CD14-positive monocyte (primary cell): ENCODE data around the gene THSD7A. TPM values are rescaled to one million over a fixed set of nuclear protein-coding genes. Genes with fewer than 3 reads are reported as not detected.

Experiments used
- DNase-seq, 3 donors: peaks; one replicate each; pipeline ENCODE4 v3.0.0-alpha.2; 2011 to 2022
- H2AFZ ChIP-seq: 2 replicates; pipeline ENCODE4 v1.6.0; 2012; ENCODE audit warnings: mild to moderate bottlenecking, low read depth, low read length, inconsistent platforms; ENCODE audit not compliant: insufficient read depth, poor library complexity, severe bottlenecking
- H3K27ac ChIP-seq, 2 donors: 1 replicate in 1 of 2; 2 replicates in 1 of 2; pipeline ENCODE4 v1.5.1; 2012 to 2013; ENCODE audit warnings: low read length in 2 of 2, control low read depth in 1 of 2, inconsistent platforms in 1 of 2, low read depth in 1 of 2, mild to moderate bottlenecking in 1 of 2
- H3K27me3 ChIP-seq, 2 donors: one replicate each; pipeline versions ENCODE4 v1.6.0 to v1.6.1; 2011 to 2013; ENCODE audit warnings: low read length in 2 of 2; ENCODE audit not compliant: control insufficient read depth in 2 of 2, insufficient read depth in 2 of 2
- H3K36me3 ChIP-seq, 2 donors: replicated peaks in 1 of 2; 1 replicate in 1 of 2; 2 replicates in 1 of 2; pipeline versions ENCODE4 v1.5.1 to v1.6.1; 2012 to 2013; ENCODE audit warnings: low read length in 2 of 2, control low read depth in 1 of 2, inconsistent platforms in 1 of 2, mild to moderate bottlenecking in 1 of 2; ENCODE audit not compliant: insufficient read depth in 2 of 2, control insufficient read depth in 1 of 2
- H3K4me1 ChIP-seq, 2 donors: 1 replicate in 1 of 2; 2 replicates in 1 of 2; pipeline versions ENCODE4 v1.5.1 to v1.6.1; 2012 to 2013; ENCODE audit warnings: low read length in 2 of 2, control low read depth in 1 of 2, inconsistent platforms in 1 of 2, mild to moderate bottlenecking in 1 of 2, moderate library complexity in 1 of 2; ENCODE audit not compliant: insufficient read depth in 2 of 2, control insufficient read depth in 1 of 2
- H3K4me2 ChIP-seq: replicated peaks from 2 replicates; pipeline ENCODE3; 2012; ENCODE audit warnings: low read length, moderate library complexity, mild to moderate bottlenecking; ENCODE audit not compliant: poor library complexity, severe bottlenecking; ENCODE audit errors: extremely low read depth
- H3K4me3 ChIP-seq, 3 experiments: fragments of 200-600 bp in 1 of 3; sonication (generic) in 1 of 3; replicated peaks in 1 of 3; 1 replicate in 2 of 3; 2 replicates in 1 of 3; pipeline ENCODE4 v1.5.1; 2011 to 2013; ENCODE audit warnings: low read length in 3 of 3, mild to moderate bottlenecking in 3 of 3, control low read depth in 2 of 3, low read depth in 2 of 3, inconsistent platforms in 1 of 3, moderate library complexity in 1 of 3
- H3K79me2 ChIP-seq: 2 replicates; pipeline ENCODE4 v1.6.0; 2012; ENCODE audit warnings: mild to moderate bottlenecking, control low read depth, inconsistent platforms, low read length, moderate library complexity; ENCODE audit not compliant: insufficient read depth
- H3K9ac ChIP-seq: 2 replicates; pipeline ENCODE4 v1.6.0; 2017; ENCODE audit warnings: low read length, mild to moderate bottlenecking; ENCODE audit not compliant: insufficient read depth, poor library complexity, severe bottlenecking
- H3K9me3 ChIP-seq, 2 donors: replicated peaks in 1 of 2; 1 replicate in 1 of 2; 2 replicates in 1 of 2; pipeline versions ENCODE4 v1.5.1 to v1.6.1; 2012 to 2013; ENCODE audit warnings: low read length in 2 of 2, control low read depth in 1 of 2; ENCODE audit not compliant: control insufficient read depth in 1 of 2, insufficient read depth in 1 of 2
- H4K20me1 ChIP-seq: 2 replicates; pipeline ENCODE4 v1.6.0; 2012; ENCODE audit warnings: mild to moderate bottlenecking, low read length, control low read depth, moderate library complexity; ENCODE audit not compliant: insufficient read depth
- H3K27ac Mint-ChIP-seq, 7 donors: one replicate each; pipeline ENCODE4 v1.8.0; 2020; ENCODE audit warnings: mild to moderate bottlenecking in 7 of 7, mixed read lengths in 7 of 7, moderate library complexity in 6 of 7, inconsistent platforms in 2 of 7
- H3K27me3 Mint-ChIP-seq, 3 donors: one replicate each; pipeline ENCODE4 v1.8.0; 2021 to 2022; ENCODE audit warnings: low read depth in 3 of 3, mild to moderate bottlenecking in 3 of 3, mixed read lengths in 3 of 3, moderate library complexity in 3 of 3, inconsistent platforms in 1 of 3
- H3K36me3 Mint-ChIP-seq, 2 donors: one replicate each; pipeline ENCODE4 v1.8.0; 2020; ENCODE audit warnings: mixed read lengths in 2 of 2, inconsistent platforms in 1 of 2, mild to moderate bottlenecking in 1 of 2
- H3K4me1 Mint-ChIP-seq: one replicate; pipeline ENCODE4 v1.8.0; 2020; ENCODE audit warnings: mild to moderate bottlenecking, mixed read lengths
- H3K4me3 Mint-ChIP-seq, 2 donors: one replicate each; pipeline ENCODE4 v1.8.0; 2020; ENCODE audit warnings: mild to moderate bottlenecking in 2 of 2, mixed read lengths in 2 of 2, moderate library complexity in 1 of 2
- H3K9me3 Mint-ChIP-seq, 7 donors: one replicate each; pipeline ENCODE4 v1.8.0; 2020 to 2022; ENCODE audit warnings: mixed read lengths in 7 of 7, mild to moderate bottlenecking in 6 of 7, moderate library complexity in 6 of 7, inconsistent platforms in 2 of 7
- CTCF ChIP-seq: fragments of 200-600 bp; IDR thresholded peaks from one replicate; pipeline ENCODE4 v1.8.0; 2022; ENCODE audit warnings: antibody characterized with exemption, mild to moderate bottlenecking
- WGBS: methylation state at CpG from one replicate; pipeline ENCODE4 v1.1.5; 2013; ENCODE audit warnings: missing lambda C conversion rate; ENCODE audit not compliant: insufficient coverage; 5-methylcytosine and 5-hydroxymethylcytosine counted together
- intact Hi-C, 2 donors: fragments of 100-400 bp; cut with micrococcal nuclease; formaldehyde crosslinking; loops; one replicate each; pipeline versions ENCODE4 v1.15.0 to v1.15.1; 2023
- polyA plus RNA-seq, 3 donors: library from polyadenylated mRNA; depleted of rRNA in 1 of 3; unstranded in 2 of 3; stranded (reverse) in 1 of 3; fragments of 300-500 nt in 2 of 3; fragments of >200 nt in 1 of 3; fragmentation: Illumina TruSeq in 2 of 3; gene quantifications; 1 replicate in 2 of 3; 2 replicates in 1 of 3; pipeline ENCODE4 v1.2.3, GENCODE V29; 2012 to 2021

THSD7A gene
- polyA plus RNA-seq, 3 donors = under 0.01 TPM; not detected in 2

GRCh38 chr7:11471255-11471654 lies 360.7 kb downstream of the THSD7A start:
- H3K4me1 ChIP-seq = no peaks in the 10 kb centered on the region
- H3K27me3 ChIP-seq = no peaks in the 10 kb centered on the region
- no peak overlapping the region for H3K4me2 ChIP-seq
- no peaks in the 10 kb centered on the region for H3K79me2 ChIP-seq
- no peak overlapping the region for H3K27ac Mint-ChIP-seq
- no peaks in the 10 kb centered on the region for H3K9me3 ChIP-seq
- DNase-seq = no peak
- no peaks in the 10 kb centered on the region for H4K20me1 ChIP-seq
- H2AFZ ChIP-seq = no peak overlapping the region
- H3K4me3 ChIP-seq = no peak overlapping the region
- H3K36me3 Mint-ChIP-seq = no peaks in the 10 kb centered on the region
- no peak overlapping the region for H3K9ac ChIP-seq
- peaks cover 0 to 1% (median 0%) of the 10 kb centered on the region in 3 donors for H3K27me3 Mint-ChIP-seq
- peaks cover 0 to 1% (median 0%) of the 10 kb centered on the region in 7 donors for H3K9me3 Mint-ChIP-seq
- no CpG with 5 or more reads among the region's 1 CpG for WGBS
- intact Hi-C loops = no loop called here
- no peaks in the 10 kb centered on the region for H3K4me1 Mint-ChIP-seq
- no peak overlapping the region for H3K27ac ChIP-seq
- no peak overlapping the region for H3K4me3 Mint-ChIP-seq
- TF ChIP-seq CTCF = no peak
- no peaks in the 10 kb centered on the region for H3K36me3 ChIP-seq

- Histone ChIP-seq H3K9me3 (no peaks in the 10 kb centered on the region), H3K4me1 (no peaks in the 10 kb centered on the region), H2AFZ (no peak overlapping the region), H3K27ac (no peak overlapping the region), H3K4me3 (no peak overlapping the region), H3K27me3 (no peaks in the 10 kb centered on the region), H3K36me3 (no peaks in the 10 kb centered on the region), H3K9ac (no peak overlapping the region), H4K20me1 (no peaks in the 10 kb centered on the region), H3K4me2 (no peak overlapping the region), H3K79me2 (no peaks in the 10 kb centered on the region)
- no peak for DNase-seq
- no peak overlapping the region for H3K27ac Mint-ChIP-seq
- no peaks in the 10 kb centered on the region for H3K27me3 Mint-ChIP-seq
- H3K4me3 Mint-ChIP-seq = no peak overlapping the region
- no peak for TF ChIP-seq CTCF
- H3K36me3 Mint-ChIP-seq = no peaks in the 10 kb centered on the region
- H3K4me1 Mint-ChIP-seq = no peaks in the 10 kb centered on the region
- WGBS = no CpG with 5 or more reads among the region's 3 CpGs
- peaks cover 0 to 1% (median 0%) of the 10 kb centered on the region in 7 donors for H3K9me3 Mint-ChIP-seq
- intact Hi-C loops = no loop called here
These were observed 362.8 kb downstream of the THSD7A start for GRCh38 chr7:11469028-11469745.
